Ishikawa (cell line): ENCODE data around the gene MLH1.

Source experiments
- CEBPB ChIP-seq: IDR thresholded peaks from 2 replicates; pipeline ENCODE4 v1.6.1; 2012
- CREB1 ChIP-seq: IDR thresholded peaks from 2 replicates; pipeline ENCODE4 v1.6.1; 2012; ENCODE audit warnings: low read depth
- EGR1 ChIP-seq: IDR thresholded peaks from 2 replicates; pipeline ENCODE4 v1.6.1; 2012
- EP300 ChIP-seq: IDR thresholded peaks from 2 replicates; pipeline ENCODE4 v1.6.1; 2012; ENCODE audit warnings: borderline replicate concordance
- RAD21 ChIP-seq: IDR thresholded peaks from 2 replicates; pipeline ENCODE4 v1.6.1; 2012; ENCODE audit warnings: low read depth
- TAF1 ChIP-seq: IDR thresholded peaks from 2 replicates; pipeline ENCODE4 v1.6.1; 2012; ENCODE audit warnings: low read depth, mild to moderate bottlenecking
- YY1 ChIP-seq: IDR thresholded peaks from 2 replicates; pipeline ENCODE4 v1.6.1; 2012; ENCODE audit warnings: low read depth
- TF ChIP-seq, protein P1 (sequence below): IDR thresholded peaks from 2 replicates; pipeline ENCODE4 v1.6.1; 2012

DNA sequence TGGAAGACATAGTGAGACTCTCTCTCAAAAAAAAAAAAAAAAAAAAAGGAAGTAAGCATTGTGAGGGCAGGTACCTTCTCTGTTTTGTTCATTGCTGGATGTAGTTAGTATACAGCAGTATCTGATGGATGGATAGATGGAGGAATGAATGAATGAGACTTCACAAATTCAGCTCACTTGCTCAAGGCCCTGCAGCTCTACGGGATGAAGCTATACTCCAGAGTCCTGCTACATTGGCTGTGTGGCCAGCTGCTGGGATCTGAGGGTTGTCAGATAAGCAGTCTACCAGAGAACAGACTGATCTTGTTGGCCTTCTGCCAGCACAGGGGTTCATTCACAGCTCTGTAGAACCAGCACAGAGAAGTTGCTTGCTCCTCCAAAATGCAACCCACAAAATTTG lies 35.0 kb downstream of the MLH1 start:
- TF ChIP-seq TAF1, result no peak
- TF ChIP-seq, protein P1, sequence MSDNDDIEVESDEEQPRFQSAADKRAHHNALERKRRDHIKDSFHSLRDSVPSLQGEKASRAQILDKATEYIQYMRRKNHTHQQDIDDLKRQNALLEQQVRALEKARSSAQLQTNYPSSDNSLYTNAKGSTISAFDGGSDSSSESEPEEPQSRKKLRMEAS, result no peak
- TF ChIP-seq EP300, result no peak
- no peak for TF ChIP-seq CREB1
- no peak for TF ChIP-seq EGR1
- no peak for TF ChIP-seq CEBPB
- no peak for TF ChIP-seq YY1
- TF ChIP-seq RAD21, result no peak
